H7 (cell line): Measurements from ENCODE around the gene OR10X1. TPM values are rescaled to one million over a fixed set of nuclear protein-coding genes. Genes with fewer than 3 reads are reported as not detected.

Experiments used
- DNase-seq: peaks from one replicate; pipeline ENCODE4 v3.0.0; 2012
- H3K27me3 ChIP-seq: 2 replicates; pipeline ENCODE4 v1.6.0; 2011; ENCODE audit warnings: mild to moderate bottlenecking, low read length; ENCODE audit not compliant: control insufficient read depth, insufficient read depth
- H3K36me3 ChIP-seq: replicated peaks from 2 replicates; pipeline ENCODE4 v1.5.1; 2011; ENCODE audit warnings: low read length; ENCODE audit not compliant: control insufficient read depth, insufficient read depth
- H3K4me3 ChIP-seq: 2 replicates; pipeline ENCODE4 v1.5.1; 2011; ENCODE audit warnings: low read depth, mild to moderate bottlenecking, control low read depth, low read length, moderate library complexity; ENCODE audit not compliant: insufficient read depth
- total RNA-seq: library from RNA; depleted of rRNA; stranded (reverse); fragments of >200 nt; shearing (Covaris generic); gene quantifications from 2 replicates; pipeline ENCODE4 v1.2.3, GENCODE V29; 2014; rRNA removed

OR10X1 gene
- total RNA-seq, 1 experiment from 2014 or later, result not detected

- DNase-seq, result no peak
- no peaks in the 10 kb centered on the region for H3K27me3 ChIP-seq
- H3K36me3 ChIP-seq, result no peaks in the 10 kb centered on the region
- H3K4me3 ChIP-seq, result no peak overlapping the region
These were observed 32.2 kb downstream of the OR10X1 start for GRCh38 chr1:158547533-158547932.

GRCh38 chr1:158537609-158538008 is 42.1 kb downstream of the OR10X1 start:
- no peaks in the 10 kb centered on the region for H3K27me3 ChIP-seq
- no peak overlapping the region for H3K4me3 ChIP-seq
- no peaks in the 10 kb centered on the region for H3K36me3 ChIP-seq
- no peak for DNase-seq

- H3K4me3 ChIP-seq, result no peak overlapping the region
- no peaks in the 10 kb centered on the region for H3K36me3 ChIP-seq
- H3K27me3 ChIP-seq, result no peaks in the 10 kb centered on the region
- no peak for DNase-seq
These were observed 45.2 kb downstream of the OR10X1 start for GRCh38 chr1:158534496-158534895.

Other genes starting within 250 kb of the OR10X1 start
- not detected in 2 replicates for gene CD1B, start 248.4 kb downstream of the OR10X1 start, total RNA-seq
- gene CD1E, start 226.0 kb downstream of the OR10X1 start, total RNA-seq, result not detected in 2 replicates
- not detected in 2 replicates for gene OR10T2, start 180.4 kb downstream of the OR10X1 start, total RNA-seq
- gene OR10K2, start 153.7 kb downstream of the OR10X1 start, total RNA-seq, result not detected in 2 replicates
- not detected in 2 replicates for gene OR10K1, start 118.1 kb downstream of the OR10X1 start, total RNA-seq
- not detected in 2 replicates for gene OR10R2, start 107.7 kb downstream of the OR10X1 start, total RNA-seq
- gene OR6Y1, start 25.5 kb downstream of the OR10X1 start, total RNA-seq, result not detected in 2 replicates
- not detected in 2 replicates for gene OR6P1, start 9.3 kb downstream of the OR10X1 start, total RNA-seq
- gene OR10Z1, start 25.4 kb upstream of the OR10X1 start, total RNA-seq, result not detected in 2 replicates
- gene SPTA1, start 106.8 kb upstream of the OR10X1 start, total RNA-seq, result not detected in 2 replicates
- not detected in 2 replicates for gene OR6K2, start 120.8 kb upstream of the OR10X1 start, total RNA-seq
- not detected in 2 replicates for gene OR6K3, start 140.8 kb upstream of the OR10X1 start, total RNA-seq
- gene OR6K6, start 174.8 kb upstream of the OR10X1 start, total RNA-seq, result not detected in 2 replicates
- gene OR6N1, start 192.3 kb upstream of the OR10X1 start, total RNA-seq, result not detected in 2 replicates
- not detected in 2 replicates for gene OR6N2, start 201.3 kb upstream of the OR10X1 start, total RNA-seq